A549 (cell line): ENCODE data around the gene CD99.

ENCODE experiments used
- BHLHE40 ChIP-seq: IDR thresholded peaks from 2 replicates; pipeline ENCODE4 v1.6.1; 2012; ENCODE audit warnings: low read depth, low read length, inconsistent platforms
- CHD2 ChIP-seq: fragments of 150-350 bp; IDR thresholded peaks from 2 replicates; pipeline ENCODE4 v1.6.1; 2014; ENCODE audit warnings: low read length; ENCODE audit not compliant: partially characterized antibody
- CTCF ChIP-seq: fragments of >200 bp; sonication (Bioruptor Twin); formaldehyde crosslinking; IDR thresholded peaks from 3 replicates; pipeline ENCODE4 v1.5.1; 2016
- HES2 ChIP-seq: fragments of >200 bp; sonication (Bioruptor Twin); formaldehyde crosslinking; IDR thresholded peaks from 2 replicates; pipeline ENCODE4 v1.6.1; 2016
- MYC ChIP-seq: IDR thresholded peaks from 2 replicates; pipeline ENCODE4 v1.6.1; 2012; ENCODE audit warnings: mild to moderate bottlenecking, inconsistent platforms, low read length, improper control_type of control experiment, borderline replicate concordance
- REST ChIP-seq: fragments of 200-600 bp; sonication (generic); IDR thresholded peaks from 2 replicates; pipeline ENCODE4 v1.6.1; 2016; ENCODE audit warnings: antibody characterized with exemption, mild to moderate bottlenecking, moderate library complexity

- TF ChIP-seq CTCF, result no peak
- TF ChIP-seq CHD2, result no peak
- TF ChIP-seq REST, result no peak
- no peak for TF ChIP-seq MYC
- no peak for TF ChIP-seq BHLHE40
- TF ChIP-seq HES2, result no peak
Observed at GRCh38 chrX:2685886-2686285, 5.2 kb upstream of the CD99 start.
